WTC11 (cell line): ENCODE measurements around the gene SLC8A3. TPM values are rescaled to one million over a fixed set of nuclear protein-coding genes. Genes with fewer than 3 reads are reported as not detected.

ENCODE experiments used
- ATAC-seq: fragments of 200-7000 bp; cut with Tn5 transposase; 2 replicates; pipeline ENCODE4 v1.10.0; 2021; ENCODE audit warnings: mild to moderate bottlenecking, moderate library complexity
- CTCF ChIA-PET: fragments of 300-600 bp; sonication (Branson Sonifier 250); formaldehyde crosslinking; loops from one replicate; lab custom pipeline; 2021; ENCODE audit warnings: antibody characterized with exemption; lab: Charles Lee
- POLR2A ChIA-PET: fragments of 350-600 bp; sonication (Branson Sonifier 250); formaldehyde crosslinking; loops from one replicate; lab custom pipeline; 2021; ENCODE audit warnings: antibody characterized with exemption; lab: Charles Lee
- DNase-seq: peaks from one replicate; pipeline ENCODE4 v3.0.0; 2021; ENCODE audit warnings: low spot score
- H3K27ac Mint-ChIP-seq: 2 replicates; pipeline ENCODE4 v1.8.0; 2021; ENCODE audit warnings: mixed read lengths
- H3K27me3 Mint-ChIP-seq: 2 replicates; pipeline ENCODE4 v1.8.0; 2021; ENCODE audit warnings: low read depth, mild to moderate bottlenecking, moderate library complexity, mixed read lengths
- H3K36me3 Mint-ChIP-seq: 2 replicates; pipeline ENCODE4 v1.8.0; 2021; ENCODE audit warnings: mixed read lengths
- H3K4me1 Mint-ChIP-seq: 2 replicates; pipeline ENCODE4 v1.8.0; 2022; ENCODE audit warnings: mixed read lengths
- H3K4me3 Mint-ChIP-seq: 2 replicates; pipeline ENCODE4 v1.8.0; 2021; ENCODE audit warnings: mild to moderate bottlenecking, moderate library complexity, mixed read lengths
- H3K9me3 Mint-ChIP-seq: 2 replicates; pipeline ENCODE4 v1.8.0; 2021; ENCODE audit warnings: mixed read lengths
- ATF2 ChIP-seq: sonication (generic); formaldehyde crosslinking; IDR thresholded peaks from 2 replicates; pipeline ENCODE4 v1.8.1; 2022; ENCODE audit warnings: low read depth, missing genetic modification reagents, borderline replicate concordance
- CBFB ChIP-seq: sonication (generic); formaldehyde crosslinking; IDR thresholded peaks from 2 replicates; pipeline ENCODE4 v1.8.1; 2022; ENCODE audit warnings: mild to moderate bottlenecking, low read depth, missing genetic modification reagents
- ELF4 ChIP-seq: sonication (generic); formaldehyde crosslinking; IDR thresholded peaks from 2 replicates; pipeline ENCODE4 v1.8.1; 2022; ENCODE audit warnings: low read depth, mild to moderate bottlenecking, moderate library complexity, missing genetic modification reagents
- FOXP4 ChIP-seq: sonication (generic); formaldehyde crosslinking; IDR thresholded peaks from 2 replicates; pipeline ENCODE4 v1.8.0; 2022; ENCODE audit warnings: mild to moderate bottlenecking, missing genetic modification reagents
- IRF1 ChIP-seq: sonication (generic); formaldehyde crosslinking; IDR thresholded peaks from 2 replicates; pipeline ENCODE4 v1.8.0; 2023; ENCODE audit warnings: missing genetic modification reagents
- JUN ChIP-seq: sonication (generic); formaldehyde crosslinking; IDR thresholded peaks from 2 replicates; pipeline ENCODE4 v1.8.0; 2023; ENCODE audit warnings: mild to moderate bottlenecking, missing genetic modification reagents
- KAT7 ChIP-seq: sonication (generic); formaldehyde crosslinking; IDR thresholded peaks from 2 replicates; pipeline ENCODE4 v1.8.1; 2023; ENCODE audit warnings: missing genetic modification reagents, mild to moderate bottlenecking, borderline replicate concordance
- MXD4 ChIP-seq: fragments of 250-450 bp; sonication (Bioruptor Pico); IDR thresholded peaks from 2 replicates; pipeline ENCODE4 v1.8.0; 2021; ENCODE audit warnings: mild to moderate bottlenecking, moderate library complexity, borderline replicate concordance
- NFYB ChIP-seq: sonication (generic); formaldehyde crosslinking; conservative IDR thresholded peaks from 2 replicates; pipeline ENCODE4 v1.8.0; 2022; ENCODE audit warnings: low read depth, missing genetic modification reagents
- NR1H2 ChIP-seq: sonication (generic); formaldehyde crosslinking; IDR thresholded peaks from 2 replicates; pipeline ENCODE4 v1.9.0; 2021; ENCODE audit warnings: mild to moderate bottlenecking, moderate library complexity, missing genetic modification reagents
- NR3C1 ChIP-seq: sonication (generic); formaldehyde crosslinking; conservative IDR thresholded peaks from 2 replicates; pipeline ENCODE4 v1.8.1; 2023; ENCODE audit warnings: low read depth, mild to moderate bottlenecking, missing genetic modification reagents
- RELA ChIP-seq: sonication (generic); formaldehyde crosslinking; IDR thresholded peaks from 2 replicates; pipeline ENCODE4 v1.8.1; 2022; ENCODE audit warnings: missing genetic modification reagents, mild to moderate bottlenecking, borderline replicate concordance
- SMAD3 ChIP-seq: sonication (generic); formaldehyde crosslinking; IDR thresholded peaks from 2 replicates; pipeline ENCODE4 v1.8.0; 2022; ENCODE audit warnings: missing genetic modification reagents, mild to moderate bottlenecking, borderline replicate concordance
- SMAD4 ChIP-seq: sonication (generic); formaldehyde crosslinking; IDR thresholded peaks from 2 replicates; pipeline ENCODE4 v1.8.0; 2022; ENCODE audit warnings: mild to moderate bottlenecking, missing genetic modification reagents
- SP1 ChIP-seq: sonication (generic); formaldehyde crosslinking; conservative IDR thresholded peaks from 2 replicates; pipeline ENCODE4 v1.8.1; 2022; ENCODE audit warnings: missing genetic modification reagents
- ZBTB21 ChIP-seq: sonication (generic); formaldehyde crosslinking; IDR thresholded peaks from 2 replicates; pipeline ENCODE4 v1.8.1; 2023; ENCODE audit warnings: mild to moderate bottlenecking, missing genetic modification reagents, borderline replicate concordance
- ZBTB43 ChIP-seq: sonication (generic); formaldehyde crosslinking; IDR thresholded peaks from 2 replicates; pipeline ENCODE4 v1.8.1; 2023; ENCODE audit warnings: mild to moderate bottlenecking, missing genetic modification reagents
- ZNF121 ChIP-seq: sonication (generic); formaldehyde crosslinking; IDR thresholded peaks from 2 replicates; pipeline ENCODE4 v1.8.0; 2023; ENCODE audit warnings: missing genetic modification reagents
- ZNF138 ChIP-seq: sonication (generic); formaldehyde crosslinking; conservative IDR thresholded peaks from 2 replicates; pipeline ENCODE4 v1.8.1; 2022; ENCODE audit warnings: mild to moderate bottlenecking, moderate library complexity, missing genetic modification reagents
- ZNF396 ChIP-seq: fragments of 250-450 bp; sonication (Bioruptor Pico); IDR thresholded peaks from 2 replicates; pipeline ENCODE4 v1.8.0; 2021; ENCODE audit warnings: mild to moderate bottlenecking, moderate library complexity, borderline replicate concordance
- ZNF423 ChIP-seq: fragments of 250-450 bp; sonication (Bioruptor Pico); IDR thresholded peaks from 2 replicates; pipeline ENCODE4 v2.1.2; 2022; ENCODE audit warnings: mild to moderate bottlenecking, moderate library complexity
- ZNF512 ChIP-seq: sonication (generic); formaldehyde crosslinking; IDR thresholded peaks from 2 replicates; pipeline ENCODE4 v1.8.1; 2022; ENCODE audit warnings: missing genetic modification reagents, borderline replicate concordance
- total RNA-seq: library from RNA; stranded (reverse); gene quantifications from 3 replicates; pipeline ENCODE4 v1.2.3, GENCODE V29; 2021
- TF ChIP-seq, protein P1 (sequence below): sonication (generic); formaldehyde crosslinking; IDR thresholded peaks from 2 replicates; pipeline ENCODE4 v1.8.0; 2022; ENCODE audit warnings: mild to moderate bottlenecking, missing genetic modification reagents

The SLC8A3 gene
- total RNA-seq, 1 experiment from 2014 or later, result 0.63 TPM

DNA sequence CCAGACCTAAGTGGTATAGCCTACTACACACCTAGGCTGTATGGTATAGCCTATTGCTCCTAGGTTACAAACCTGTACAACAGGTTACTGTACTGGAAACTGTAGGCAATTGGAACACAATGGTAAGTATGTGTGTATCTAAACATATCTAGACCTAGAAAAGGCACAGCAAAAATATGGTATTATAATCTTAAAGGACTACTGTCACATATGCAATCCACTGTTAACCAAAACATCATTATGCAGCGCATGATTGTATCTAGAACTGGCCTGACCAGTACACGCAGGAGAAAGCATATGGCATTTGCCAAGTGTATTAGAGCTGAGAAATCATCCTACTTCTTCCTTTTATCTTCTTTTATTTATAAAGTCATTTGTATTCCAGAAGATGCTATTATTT is 75.5 kb downstream of the SLC8A3 start (continued):
- no peak for TF ChIP-seq FOXP4 (CRISPR knock-in tag)
- TF ChIP-seq ELF4 (CRISPR knock-in tag), result no peak
- no peak for TF ChIP-seq SMAD3 (CRISPR knock-in tag)
- no peak for TF ChIP-seq ZNF138 (CRISPR knock-in tag)
- no peak for TF ChIP-seq ZBTB21
- TF ChIP-seq NR1H2 (CRISPR knock-in tag), result no peak

GRCh38 chr14:70108419-70108818 is 80.3 kb downstream of the SLC8A3 start:
- no peak for DNase-seq
- no peak for ATAC-seq
- CTCF ChIA-PET, result interaction anchor here (0.7 to 1.6 kb wide), 3 partner anchors 11 to 35 kb away, joined by 4 to 5 read pairs (median 5); no protein-coding TSS in a partner anchor
- Mint-ChIP-seq H3K4me1 (no peaks in the 10 kb centered on the region), H3K4me3 (no peak overlapping the region), H3K9me3 (0 out of 2 replicates have a peak, but pooled peaks cover 6% of the 10 kb centered on the region), H3K27me3 (no peaks in the 10 kb centered on the region; the same call in 1 of the 2 replicates), H3K36me3 (no peaks in the 10 kb centered on the region), H3K27ac (no peak overlapping the region)
- no peak for TF ChIP-seq NR3C1
- no peak for TF ChIP-seq NFYB (CRISPR knock-in tag)
- TF ChIP-seq MXD4 (CRISPR knock-in tag), result no peak
- no peak for TF ChIP-seq ZNF512 (CRISPR knock-in tag)
- no peak for TF ChIP-seq CBFB
- TF ChIP-seq SMAD4 (CRISPR knock-in tag), result no peak
- TF ChIP-seq IRF1 (CRISPR knock-in tag), result no peak
- no peak for TF ChIP-seq ZNF121
- no peak for TF ChIP-seq ZNF423 (CRISPR knock-in tag)
- TF ChIP-seq ATF2 (CRISPR knock-in tag), result no peak
- no peak for TF ChIP-seq KAT7 (CRISPR knock-in tag)
- TF ChIP-seq, protein P1, sequence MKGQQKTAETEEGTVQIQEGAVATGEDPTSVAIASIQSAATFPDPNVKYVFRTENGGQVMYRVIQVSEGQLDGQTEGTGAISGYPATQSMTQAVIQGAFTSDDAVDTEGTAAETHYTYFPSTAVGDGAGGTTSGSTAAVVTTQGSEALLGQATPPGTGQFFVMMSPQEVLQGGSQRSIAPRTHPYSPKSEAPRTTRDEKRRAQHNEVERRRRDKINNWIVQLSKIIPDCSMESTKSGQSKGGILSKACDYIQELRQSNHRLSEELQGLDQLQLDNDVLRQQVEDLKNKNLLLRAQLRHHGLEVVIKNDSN (CRISPR knock-in tag), result no peak
- TF ChIP-seq JUN (CRISPR knock-in tag), result no peak
- no peak for TF ChIP-seq SP1 (CRISPR knock-in tag)
- TF ChIP-seq ZBTB43 (CRISPR knock-in tag), result no peak
- TF ChIP-seq ZNF396 (CRISPR knock-in tag), result no peak
- TF ChIP-seq RELA, result no peak
- POLR2A ChIA-PET, result no interaction called here
